Testis (tissue), 3 donors: ENCODE data around the gene RPTOR. TPM values are rescaled to one million over a fixed set of nuclear protein-coding genes. Genes with fewer than 3 reads are reported as not detected.

Experiments used
- DNase-seq: peaks from one replicate; pipeline ENCODE4 v3.0.0-alpha.2; 2019
- H3K27ac ChIP-seq, 2 donors: fragments of 200-600 bp; sonication (generic); one replicate each; pipeline ENCODE4 v1.5.1; 2019
- H3K27me3 ChIP-seq: fragments of 200-600 bp; sonication (generic); one replicate; pipeline ENCODE4 v1.5.1; 2019
- H3K36me3 ChIP-seq: fragments of 200-600 bp; sonication (generic); one replicate; pipeline ENCODE4 v1.5.1; 2017; ENCODE audit warnings: low read depth; ENCODE audit errors: missing control alignments
- H3K4me1 ChIP-seq: fragments of 200-600 bp; sonication (generic); one replicate; pipeline ENCODE4 v1.5.1; 2019
- H3K4me3 ChIP-seq, 2 donors: fragments of 200-600 bp; sonication (generic); one replicate each; pipeline ENCODE4 v1.5.1; 2017 to 2019
- H3K9me3 ChIP-seq: fragments of 200-600 bp; sonication (generic); one replicate; pipeline ENCODE4 v1.5.1; 2017
- CTCF ChIP-seq, 3 experiments: fragments of 450-650 bp in 2 of 3; fragments of 200-600 bp in 1 of 3; sonication (generic) in 1 of 3; IDR thresholded peaks; one replicate each; pipeline ENCODE4 v1.5.1; 2016 to 2019; ENCODE audit warnings: antibody characterized with exemption in 3 of 3, mild to moderate bottlenecking in 2 of 3, moderate library complexity in 1 of 3
- POLR2A ChIP-seq: fragments of 450-650 bp; IDR thresholded peaks from one replicate; pipeline ENCODE4 v1.6.1; 2017; ENCODE audit warnings: antibody characterized with exemption, mild to moderate bottlenecking, moderate library complexity
- WGBS, 2 donors: methylation state at CpG; one replicate each; pipeline ENCODE4 v1.1.5; 2018; 5-methylcytosine and 5-hydroxymethylcytosine counted together
- intact Hi-C: fragments of 100-400 bp; cut with DNase I; formaldehyde crosslinking; loops from one replicate; pipeline ENCODE4 v1.15.1; 2023; ENCODE audit warnings: low total_unique reads
- polyA plus RNA-seq: library from polyadenylated mRNA; stranded (reverse); fragments of 350-450 nt; fragmentation: Illumina TruSeq; extraction: RNeasy Lipid Tissue Mini Kit (QIAGEN cat#74804); gene quantifications from one replicate; pipeline ENCODE4 v1.2.3, GENCODE V29; 2014; ENCODE audit warnings: low read depth, low replicate concordance; ENCODE audit not compliant: insufficient read depth
- total RNA-seq, 2 donors: library from RNA; depleted of rRNA; stranded (reverse); fragments of >200 nt; gene quantifications; one replicate each; pipeline ENCODE4 v1.2.3, GENCODE V29; 2016

Gene RPTOR
- total and polyA plus RNA-seq, 3 donors from 2014 or later: 21.8 to 68.3 (median 56.6) TPM

DNA sequence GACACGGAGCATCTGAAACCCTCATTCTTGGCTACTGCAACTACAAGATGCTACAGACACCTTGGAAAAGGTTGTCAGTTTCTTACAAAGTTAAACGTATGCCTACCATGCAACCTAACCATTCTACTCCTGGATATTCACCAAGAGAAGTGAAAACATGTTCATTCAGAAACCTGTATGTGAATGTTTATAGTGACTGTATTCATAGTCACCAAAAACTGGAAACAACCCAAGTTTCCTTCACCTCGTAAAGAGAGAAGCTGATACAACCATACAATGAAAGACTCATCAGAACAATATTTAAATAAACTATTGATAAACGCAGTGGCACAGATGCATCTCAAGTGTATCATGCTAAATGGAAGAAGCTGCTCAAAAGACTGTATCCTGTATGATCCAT, 391.6 kb downstream of the RPTOR start:
- H3K9me3 ChIP-seq: no peaks in the 10 kb centered on the region
- intact Hi-C loops: no loop called here
- H3K27me3 ChIP-seq: no peaks in the 10 kb centered on the region
- H3K36me3 ChIP-seq: no peaks in the 10 kb centered on the region
- H3K27ac ChIP-seq: no peak overlapping the region
- no peaks in the 10 kb centered on the region for H3K4me1 ChIP-seq
- H3K4me3 ChIP-seq: no peak overlapping the region
- no peak for DNase-seq
- TF ChIP-seq POLR2A (no peak), CTCF (IDR thresholded peaks at IDR 0.05) (no peak)
- WGBS, 2 donors: 90 to 93% methylated on average over 4 of the region's 4 CpGs

GRCh38 chr17:80936723-80937122, 392.1 kb downstream of the RPTOR start:
- TF ChIP-seq CTCF (IDR thresholded peaks at IDR 0.05) (no peak), POLR2A (no peak)
- Histone ChIP-seq H3K27me3 (no peaks in the 10 kb centered on the region), H3K4me3 (no peak overlapping the region), H3K4me1 (peaks cover 3% of the 10 kb centered on the region), H3K27ac (no peak overlapping the region), H3K9me3 (no peaks in the 10 kb centered on the region), H3K36me3 (no peaks in the 10 kb centered on the region)
- whole genome bisulfite sequencing, 2 donors: 74 to 84% methylated on average over 12 of the region's 12 CpGs
- no peak for DNase-seq
- intact Hi-C loops: no loop called here

DNA sequence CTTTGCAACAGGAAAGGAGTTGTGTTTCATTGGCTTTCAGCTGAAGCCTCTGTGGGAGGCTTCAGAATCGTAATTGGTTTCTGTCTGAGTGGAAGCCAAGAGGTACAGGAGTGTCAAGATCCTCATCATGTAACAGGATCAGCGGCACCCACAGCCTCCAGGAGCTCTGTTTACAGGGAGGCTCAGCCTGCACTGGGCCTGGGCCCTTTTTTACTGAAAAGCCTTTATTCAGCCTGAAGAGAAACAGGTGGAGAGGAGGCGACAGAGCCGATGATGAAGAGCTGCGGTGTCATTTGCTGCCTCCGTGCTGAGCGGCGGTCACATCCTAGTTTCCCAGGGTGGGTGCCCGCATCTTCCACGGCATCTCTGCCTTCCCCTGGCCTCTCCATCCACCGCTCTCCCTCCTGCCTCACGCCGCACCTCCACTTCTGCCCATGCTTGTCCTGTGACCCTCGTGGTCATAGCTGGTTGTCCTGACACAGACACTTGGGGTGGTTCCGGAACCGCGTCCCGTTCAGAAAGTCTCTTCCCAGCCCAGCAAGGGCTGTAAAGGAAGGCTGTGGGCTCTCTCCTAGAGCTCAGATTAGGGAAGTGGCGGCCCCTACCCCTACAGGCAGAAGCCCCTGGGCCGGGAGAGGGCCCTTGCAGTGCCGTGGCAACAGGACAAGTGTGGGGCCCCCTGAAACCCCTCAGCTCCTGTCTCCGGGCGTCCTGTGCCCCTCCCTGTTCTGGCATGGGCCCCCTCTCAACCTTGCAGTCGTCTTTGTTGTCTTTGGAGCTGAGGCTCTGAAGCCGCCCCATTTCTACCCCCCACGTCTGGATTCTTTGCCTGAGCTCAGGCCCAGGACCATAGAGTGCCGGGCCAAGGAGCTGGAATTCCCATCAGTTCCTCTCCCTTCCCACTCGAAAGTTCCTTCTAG, 393.1 kb downstream of the RPTOR start:
- Histone ChIP-seq H3K4me3 (no peak overlapping the region), H3K36me3 (no peaks in the 10 kb centered on the region), H3K27ac (no peak overlapping the region), H3K9me3 (no peaks in the 10 kb centered on the region), H3K4me1 (peaks cover 11% of the 10 kb centered on the region), H3K27me3 (no peaks in the 10 kb centered on the region)
- intact Hi-C loops: no loop called here
- TF ChIP-seq CTCF (IDR thresholded peaks at IDR 0.05): no peak
- no peak for TF ChIP-seq POLR2A
- no peak for DNase-seq
- 80 to 87% methylated on average over 28 of the region's 28 CpGs for WGBS, 2 donors

DNA sequence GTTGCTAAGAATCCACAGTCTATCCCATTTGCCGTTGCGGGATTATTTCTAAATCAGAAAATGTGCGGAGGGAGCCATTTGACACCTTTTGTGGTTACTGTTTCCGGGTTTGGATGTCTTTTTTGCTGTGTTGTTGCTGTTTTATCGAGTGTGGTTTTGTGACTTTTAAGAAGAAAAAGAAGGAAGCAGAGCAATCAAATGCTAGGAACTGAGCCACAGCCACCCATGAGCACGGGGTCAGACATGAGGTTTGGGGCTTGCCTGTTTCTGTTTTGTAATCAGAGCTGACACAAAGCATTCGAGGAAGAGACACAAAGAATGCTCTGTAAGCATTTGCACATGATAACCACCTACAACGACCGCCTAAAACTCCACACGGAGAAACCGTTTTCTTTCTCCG, 393.9 kb downstream of the RPTOR start:
- DNase-seq: no peak
- Histone ChIP-seq H3K4me1 (peaks cover 18% of the 10 kb centered on the region), H3K27me3 (no peaks in the 10 kb centered on the region), H3K4me3 (no peak overlapping the region), H3K27ac (no peak overlapping the region), H3K9me3 (no peaks in the 10 kb centered on the region), H3K36me3 (no peaks in the 10 kb centered on the region)
- intact Hi-C loops: no loop called here
- TF ChIP-seq CTCF (IDR thresholded peaks at IDR 0.05): no peak
- no peak for TF ChIP-seq POLR2A
- WGBS, 2 donors: 67 to 83% methylated on average over 12 of the region's 12 CpGs
